ENCODE measurements around the gene TRIM17. TPM values are rescaled to one million over a fixed set of nuclear protein-coding genes. Genes with fewer than 3 reads are reported as not detected.

Gene TRIM17
- total RNA-seq = 0.17 and 0.26 TPM in 2 replicates
- polyA plus RNA-seq = 0.07 and 0.12 TPM in 2 replicates
- polyA plus RNA-seq (2012) = 0.22 TPM in 2 replicates
- not detected in 2 replicates for polyA minus RNA-seq (ENCODE audit: low replicate concordance)

GRCh38 chr1:228416217-228416933 lies at the start of gene TRIM17:
Gene TRIM17 (minus strand): TSS chr1:228416861. CDS start chr1:228415072, 1,789 bp downstream.
- Histone ChIP-seq H3K4me2 (ENCODE audit: extremely low read depth, insufficient read depth, low read length) (peak within 1 kb of the TSS; percentile 71), H3K4me3 (replicated peaks in 1 of 4; ENCODE audit: control extremely low read depth in 1 of 4, insufficient read depth in 1 of 4, low read depth in 3 of 4, low read length in 4 of 4) (peak within 1 kb of the TSS in 3 of 4 experiments; percentile 12 to 51 (median 47)), H2AFZ (ENCODE audit: low read length) (no peak within 1 kb of the TSS), H3K9ac (ENCODE audit: insufficient read depth, low read length) (no peak within 1 kb of the TSS), H3K4me1 (ENCODE audit: control insufficient read depth, extremely low read depth, insufficient read depth, low read length) (no peaks in the 10 kb centered on the region), H3K27ac (ENCODE audit: insufficient read depth, low read length) (no peak within 1 kb of the TSS), H3K27me3 (ENCODE audit: control insufficient read depth, insufficient read depth, low read length) (peaks cover 12% of the 10 kb centered on the region), H3K9me3 (ENCODE audit: control insufficient read depth, insufficient read depth, low read depth, low read length) (no peaks in the 10 kb centered on the region), H4K20me1 (ENCODE audit: control insufficient read depth, extremely low read depth, insufficient read depth, low read length) (no peaks in the 10 kb centered on the region), H3K36me3 (ENCODE audit: control insufficient read depth, insufficient read depth, low read length) (no peaks in the 10 kb centered on the region), H3K79me2 (ENCODE audit: control insufficient read depth, insufficient read depth, low read length) (no peaks in the 10 kb centered on the region)
- TF ChIP-seq, protein P1, sequence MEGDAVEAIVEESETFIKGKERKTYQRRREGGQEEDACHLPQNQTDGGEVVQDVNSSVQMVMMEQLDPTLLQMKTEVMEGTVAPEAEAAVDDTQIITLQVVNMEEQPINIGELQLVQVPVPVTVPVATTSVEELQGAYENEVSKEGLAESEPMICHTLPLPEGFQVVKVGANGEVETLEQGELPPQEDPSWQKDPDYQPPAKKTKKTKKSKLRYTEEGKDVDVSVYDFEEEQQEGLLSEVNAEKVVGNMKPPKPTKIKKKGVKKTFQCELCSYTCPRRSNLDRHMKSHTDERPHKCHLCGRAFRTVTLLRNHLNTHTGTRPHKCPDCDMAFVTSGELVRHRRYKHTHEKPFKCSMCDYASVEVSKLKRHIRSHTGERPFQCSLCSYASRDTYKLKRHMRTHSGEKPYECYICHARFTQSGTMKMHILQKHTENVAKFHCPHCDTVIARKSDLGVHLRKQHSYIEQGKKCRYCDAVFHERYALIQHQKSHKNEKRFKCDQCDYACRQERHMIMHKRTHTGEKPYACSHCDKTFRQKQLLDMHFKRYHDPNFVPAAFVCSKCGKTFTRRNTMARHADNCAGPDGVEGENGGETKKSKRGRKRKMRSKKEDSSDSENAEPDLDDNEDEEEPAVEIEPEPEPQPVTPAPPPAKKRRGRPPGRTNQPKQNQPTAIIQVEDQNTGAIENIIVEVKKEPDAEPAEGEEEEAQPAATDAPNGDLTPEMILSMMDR (conservative IDR thresholded peaks at IDR 0.05 in 1 of 2, IDR thresholded peaks at IDR 0.05 in 1 of 2; ENCODE audit: low read depth in 1 of 2, low read length in 2 of 2) = peak; percentile 25 to 29
- TF ChIP-seq EZH2 (IDR thresholded peaks at IDR 0.05; ENCODE audit: low read length, missing control alignments) = peak; percentile 59
- peak in 1 of 2 donors; percentile 23 for DNase-seq (ENCODE audit: low read depth in 2 of 2)

DNA sequence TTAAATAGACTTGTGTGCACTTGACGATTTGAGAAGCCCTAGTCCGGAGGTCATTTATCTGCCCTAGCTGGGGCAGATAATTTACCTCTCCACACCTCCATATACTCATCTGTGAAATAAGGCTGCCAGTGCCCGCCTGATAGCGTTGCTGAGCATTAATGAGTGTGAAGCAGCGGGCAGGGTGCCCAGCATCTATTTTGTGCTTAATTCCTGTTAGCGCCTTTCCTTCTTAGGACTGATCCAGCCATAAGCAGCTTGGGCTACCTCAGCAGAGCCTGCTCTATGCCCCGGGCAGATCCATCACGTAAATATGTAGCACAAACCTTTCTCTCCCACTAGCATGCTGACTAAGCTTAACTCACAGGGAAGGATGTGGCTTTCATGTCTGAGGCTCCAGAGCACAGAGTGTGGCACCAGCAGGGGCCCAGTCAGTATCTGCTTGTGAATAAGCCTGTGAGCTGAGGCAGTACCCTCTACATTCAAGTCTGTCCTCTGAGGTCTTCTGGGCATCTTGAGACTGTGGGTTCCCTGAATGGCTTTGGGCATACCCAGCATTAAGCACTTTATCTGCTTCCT lies 49.0 kb upstream of the TRIM17 start:
- H3K9ac ChIP-seq (ENCODE audit: insufficient read depth, low read length) = no peak overlapping the region
- no peaks in the 10 kb centered on the region for H3K9me3 ChIP-seq (ENCODE audit: control insufficient read depth, insufficient read depth, low read depth, low read length)
- no peak overlapping the region for H3K27ac ChIP-seq (ENCODE audit: insufficient read depth, low read length)
- no peaks in the 10 kb centered on the region for H3K36me3 ChIP-seq (ENCODE audit: control insufficient read depth, insufficient read depth, low read length)
- H4K20me1 ChIP-seq (ENCODE audit: control insufficient read depth, extremely low read depth, insufficient read depth, low read length) = no peaks in the 10 kb centered on the region
- H3K79me2 ChIP-seq (ENCODE audit: control insufficient read depth, insufficient read depth, low read length) = no peaks in the 10 kb centered on the region
- TF ChIP-seq, protein P1 (conservative IDR thresholded peaks at IDR 0.05 in 1 of 2, IDR thresholded peaks at IDR 0.05 in 1 of 2; ENCODE audit: low read depth in 1 of 2, low read length in 2 of 2) = no peak
- TF ChIP-seq EZH2 (IDR thresholded peaks at IDR 0.05; ENCODE audit: low read length, missing control alignments) = no peak
- H3K4me1 ChIP-seq (ENCODE audit: control insufficient read depth, extremely low read depth, insufficient read depth, low read length) = no peaks in the 10 kb centered on the region
- H3K4me2 ChIP-seq (ENCODE audit: extremely low read depth, insufficient read depth, low read length) = no peak overlapping the region
- peaks cover 24% of the 10 kb centered on the region for H3K27me3 ChIP-seq (ENCODE audit: control insufficient read depth, insufficient read depth, low read length)
- DNase-seq (ENCODE audit: low read depth in 2 of 2) = no peak
- no peak overlapping the region for H2AFZ ChIP-seq (ENCODE audit: low read length)
- H3K4me3 ChIP-seq (replicated peaks in 1 of 4; ENCODE audit: control extremely low read depth in 1 of 4, insufficient read depth in 1 of 4, low read depth in 3 of 4, low read length in 4 of 4) = no peak overlapping the region

- Histone ChIP-seq H3K9me3 (ENCODE audit: control insufficient read depth, insufficient read depth, low read depth, low read length) (no peaks in the 10 kb centered on the region), H3K36me3 (ENCODE audit: control insufficient read depth, insufficient read depth, low read length) (no peaks in the 10 kb centered on the region), H3K4me3 (replicated peaks in 1 of 4; ENCODE audit: control extremely low read depth in 1 of 4, insufficient read depth in 1 of 4, low read depth in 3 of 4, low read length in 4 of 4) (peak overlapping the region; percentile 34 to 69 (median 48)), H3K79me2 (ENCODE audit: control insufficient read depth, insufficient read depth, low read length) (no peaks in the 10 kb centered on the region), H3K4me1 (ENCODE audit: control insufficient read depth, extremely low read depth, insufficient read depth, low read length) (no peaks in the 10 kb centered on the region), H3K4me2 (ENCODE audit: extremely low read depth, insufficient read depth, low read length) (peak overlapping the region; percentile 81), H3K9ac (ENCODE audit: insufficient read depth, low read length) (no peak overlapping the region), H3K27ac (ENCODE audit: insufficient read depth, low read length) (no peak overlapping the region), H4K20me1 (ENCODE audit: control insufficient read depth, extremely low read depth, insufficient read depth, low read length) (no peaks in the 10 kb centered on the region), H3K27me3 (ENCODE audit: control insufficient read depth, insufficient read depth, low read length) (peaks cover 22% of the 10 kb centered on the region), H2AFZ (ENCODE audit: low read length) (peak overlapping the region; percentile 36)
- DNase-seq (ENCODE audit: low read depth in 2 of 2) = no peak
- TF ChIP-seq EZH2 (IDR thresholded peaks at IDR 0.05; ENCODE audit: low read length, missing control alignments) = no peak
- TF ChIP-seq, protein P1 (conservative IDR thresholded peaks at IDR 0.05 in 1 of 2, IDR thresholded peaks at IDR 0.05 in 1 of 2; ENCODE audit: low read depth in 1 of 2, low read length in 2 of 2) = no peak
Observed at GRCh38 chr1:228465141-228465540, 48.5 kb upstream of the TRIM17 start.
